ENCODE results near the gene CFLAR. TPM values are rescaled to one million over a fixed set of nuclear protein-coding genes. Genes with fewer than 3 reads are reported as not detected.

Gene CFLAR
- total RNA-seq, 1 experiment from 2014 or later = 7.6 TPM

GRCh38 chr2:201122276-201122675 lies 6.3 kb downstream of the CFLAR start:
- H3K79me1 ChIP-seq (ENCODE audit: insufficient read depth, low read depth, low read length, poor library complexity, severe bottlenecking) = no peaks in the 10 kb centered on the region
- no peak overlapping the region for H2AFZ ChIP-seq (ENCODE audit: low read length)
- no peaks in the 10 kb centered on the region for H3K36me3 Mint-ChIP-seq (ENCODE audit: insufficient read depth in 1 of 3, low read depth in 3 of 3)
- H2BK120ac ChIP-seq (ENCODE audit: low read depth, low read length, poor library complexity, severe bottlenecking) = no peak overlapping the region
- H3K18ac ChIP-seq (ENCODE audit: insufficient read length, low read depth, low read length) = no peak overlapping the region
- no peak overlapping the region for H3K9ac ChIP-seq (ENCODE audit: extremely low read depth, insufficient read length, low read length)
- no peak overlapping the region for H3K4me3 Mint-ChIP-seq
- no peak overlapping the region for H3K27ac Mint-ChIP-seq
- no peaks in the 10 kb centered on the region for H4K20me1 ChIP-seq (ENCODE audit: control insufficient read depth, insufficient read depth, insufficient read length)
- no peak overlapping the region for H3T11ph ChIP-seq (ENCODE audit: low read length)
- H3K27ac ChIP-seq (ENCODE audit: insufficient read length, low read depth, low read length) = no peak overlapping the region
- no peak overlapping the region for H4K91ac ChIP-seq (ENCODE audit: insufficient read length, low read depth, low read length)
- H4K8ac ChIP-seq (replicated peaks; ENCODE audit: insufficient read length, low read depth, low read length) = no peak overlapping the region
- H3K79me2 ChIP-seq (ENCODE audit: insufficient read depth, low read length) = no peaks in the 10 kb centered on the region
- no peak overlapping the region for H3K56ac ChIP-seq (ENCODE audit: insufficient read length, low read depth, low read length)
- no peak for TF ChIP-seq CTCF (conservative IDR thresholded peaks at IDR 0.05)
- H3K14ac ChIP-seq (ENCODE audit: insufficient read depth, low read length) = no peak overlapping the region
- no peak overlapping the region for H3K4ac ChIP-seq (ENCODE audit: low read depth, low read length)
- DNase-seq = no peak
- H3K27me3 Mint-ChIP-seq (ENCODE audit: low read depth) = no peaks in the 10 kb centered on the region; the same call in 1 of the 2 replicates
- H2BK5ac ChIP-seq (ENCODE audit: insufficient read length, low read length) = no peak overlapping the region
- H2BK15ac ChIP-seq (ENCODE audit: low read depth, low read length) = no peak overlapping the region
- H4K5ac ChIP-seq (ENCODE audit: insufficient read length, low read depth, low read length) = no peak overlapping the region
- H3K4me2 ChIP-seq (ENCODE audit: insufficient read depth, insufficient read length, low read length) = no peak overlapping the region
- no peaks in the 10 kb centered on the region for H3K9me3 Mint-ChIP-seq
- no peak overlapping the region for H2AK5ac ChIP-seq (ENCODE audit: insufficient read length, low read length)
- H3K4me1 ChIP-seq (ENCODE audit: insufficient read depth, low read length) = no peaks in the 10 kb centered on the region
- no peak overlapping the region for H2BK20ac ChIP-seq (ENCODE audit: low read depth, low read length, poor library complexity, severe bottlenecking)
- no CpG with 5 or more reads among the region's 1 CpG for WGBS (ENCODE audit: extremely low coverage, insufficient read length, low lambda C conversion rate)
- H3K23me2 ChIP-seq (ENCODE audit: insufficient read length, low read depth, low read length, poor library complexity, severe bottlenecking) = peaks cover 9% of the 10 kb centered on the region
- H2BK12ac ChIP-seq (ENCODE audit: insufficient read length, low read depth, low read length) = no peak overlapping the region
- H3K27me3 ChIP-seq (ENCODE audit: insufficient read depth, low read length) = no peaks in the 10 kb centered on the region
- no peaks in the 10 kb centered on the region for H3K9me3 ChIP-seq (ENCODE audit: control insufficient read depth, low read depth, low read length)
- H3K4me1 Mint-ChIP-seq = peaks cover 35 to 42% of the 10 kb centered on the region in 2 experiments
- H3K23ac ChIP-seq (ENCODE audit: insufficient read length, low read depth, low read length) = no peak overlapping the region

All from H9 (cell line).